ENCODE measurements around the gene ADAM11.
"Not testable (repeated sequence)": the region's sequence is repeated elsewhere in the genome, so short reads cannot be mapped to it uniquely, and the experiment has no call there.

ADAM11 gene

DNA sequence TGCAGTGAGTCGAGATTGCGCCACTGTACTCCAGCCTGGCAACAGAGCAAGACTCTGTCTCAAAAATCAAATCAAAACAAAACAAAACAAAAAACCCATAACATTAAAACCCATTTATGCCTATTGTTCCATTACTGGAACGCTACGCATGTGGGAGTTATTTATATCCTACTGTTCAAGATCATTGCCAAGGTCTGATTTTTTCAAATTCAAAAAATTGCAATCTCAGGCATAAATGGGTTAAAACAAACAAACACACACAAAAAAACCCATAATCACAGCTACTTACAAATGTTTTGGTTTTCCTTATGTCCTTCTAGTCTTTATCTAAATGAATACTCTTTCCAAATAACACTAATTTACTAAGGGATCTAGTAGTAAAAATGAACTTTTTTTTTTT lies 53.5 kb downstream of the ADAM11 start:
- no peak overlapping the region for H3K4me3 ChIP-seq (ENCODE audit: low read length)
- no peak for TF ChIP-seq ZNF274 (IDR thresholded peaks at IDR 0.05; ENCODE audit: low read depth, low read length)

- H3K4me3 ChIP-seq (ENCODE audit: low read length): not testable (repeated sequence)
Observed at GRCh38 chr17:44818508-44818907, 59.7 kb downstream of the ADAM11 start.

DNA sequence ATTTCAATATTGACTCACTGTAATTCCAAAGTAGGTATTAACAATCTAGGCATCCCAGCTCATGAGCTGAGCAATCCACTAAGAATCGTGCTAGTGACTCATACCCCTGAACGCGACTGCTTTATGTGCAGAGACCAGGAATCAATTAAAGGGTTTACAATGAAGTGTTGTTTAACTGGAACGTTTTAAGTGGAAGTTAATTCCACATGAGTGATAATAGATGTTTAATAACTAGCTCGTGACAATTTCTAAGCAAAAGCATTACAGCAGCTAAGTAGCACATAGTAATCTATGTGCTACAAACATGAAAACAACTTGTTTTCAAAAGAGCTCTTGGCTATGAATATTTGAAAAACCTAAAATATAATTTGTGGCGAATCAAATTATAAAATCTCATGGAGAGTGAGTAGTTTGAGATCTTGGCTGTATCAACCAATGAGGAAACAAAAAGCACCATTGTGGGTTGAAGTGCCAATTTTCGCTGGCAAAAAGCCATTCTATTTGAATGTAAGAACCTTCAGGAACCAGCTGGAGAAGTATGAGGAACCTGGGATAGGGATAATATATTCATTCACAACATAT lies 61.9 kb downstream of the ADAM11 start:
- TF ChIP-seq ZNF274 (IDR thresholded peaks at IDR 0.05; ENCODE audit: low read depth, low read length): no peak
- no peak overlapping the region for H3K4me3 ChIP-seq (ENCODE audit: low read length)

- not testable (repeated sequence) for H3K4me3 ChIP-seq (ENCODE audit: low read length)
Observed at GRCh38 chr17:44825236-44825635, 66.4 kb downstream of the ADAM11 start.

GRCh38 chr17:44826123-44826790 lies 67.5 kb downstream of the ADAM11 start:
- no peak for TF ChIP-seq ZNF274 (IDR thresholded peaks at IDR 0.05; ENCODE audit: low read depth, low read length)

DNA sequence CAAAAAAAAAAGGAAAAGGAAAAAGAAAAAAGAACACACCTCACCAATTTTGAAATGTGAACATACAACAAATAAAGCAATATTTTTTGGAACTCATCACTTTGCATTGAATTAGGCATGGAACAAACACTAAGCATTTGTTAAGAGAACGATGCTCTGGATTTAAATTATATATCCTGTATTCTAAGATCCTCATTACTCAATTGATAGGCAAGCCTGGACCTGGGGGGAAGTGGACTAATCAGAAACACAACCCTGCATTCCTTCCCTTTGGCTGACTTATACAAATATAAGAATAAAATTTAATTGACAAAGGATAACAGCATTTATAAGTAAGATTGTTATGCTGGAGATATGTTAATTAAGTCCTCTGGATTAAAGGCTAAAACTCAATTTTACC lies 69.1 kb downstream of the ADAM11 start:
- TF ChIP-seq ZNF274 (IDR thresholded peaks at IDR 0.05; ENCODE audit: low read depth, low read length): no peak
- H3K4me3 ChIP-seq (ENCODE audit: low read length): no peak overlapping the region; the same call in 1 of the 2 replicates

More at GRCh38 chr17:44826123-44826790, 67.5 kb downstream of the ADAM11 start:
- no peak overlapping the region for H3K4me3 ChIP-seq (ENCODE audit: low read length)

DNA sequence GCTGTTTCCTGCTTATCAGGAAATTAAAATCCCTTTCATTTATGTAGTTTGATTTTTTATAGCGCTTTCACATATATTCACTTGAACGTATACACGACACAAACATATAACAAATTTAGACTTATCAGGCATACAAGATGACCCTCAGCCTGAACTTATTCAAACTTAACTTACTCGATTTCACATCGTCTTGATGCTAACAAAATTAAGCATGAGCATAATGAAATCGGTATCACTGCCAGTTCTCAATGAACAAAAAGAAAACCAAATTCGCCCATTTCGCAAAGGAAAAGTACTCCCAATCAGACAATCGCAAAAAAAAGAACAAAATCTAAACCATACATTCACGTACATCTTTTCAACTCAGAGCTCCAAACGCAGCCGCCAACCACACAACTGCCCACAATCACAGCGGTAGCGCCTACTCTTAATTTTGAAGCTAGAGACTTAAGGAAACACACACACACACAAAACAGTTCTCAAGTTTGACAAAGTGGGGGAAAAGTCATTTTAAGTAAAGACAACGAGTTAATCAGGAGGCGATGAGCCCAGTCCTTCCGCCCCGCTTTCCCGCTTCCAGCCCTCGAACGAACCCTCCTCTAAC lies 70.2 kb downstream of the ADAM11 start:
- H3K4me3 ChIP-seq (ENCODE audit: low read length): peak overlapping the region; percentile 93
- no peak for TF ChIP-seq ZNF274 (IDR thresholded peaks at IDR 0.05; ENCODE audit: low read depth, low read length)

DNA sequence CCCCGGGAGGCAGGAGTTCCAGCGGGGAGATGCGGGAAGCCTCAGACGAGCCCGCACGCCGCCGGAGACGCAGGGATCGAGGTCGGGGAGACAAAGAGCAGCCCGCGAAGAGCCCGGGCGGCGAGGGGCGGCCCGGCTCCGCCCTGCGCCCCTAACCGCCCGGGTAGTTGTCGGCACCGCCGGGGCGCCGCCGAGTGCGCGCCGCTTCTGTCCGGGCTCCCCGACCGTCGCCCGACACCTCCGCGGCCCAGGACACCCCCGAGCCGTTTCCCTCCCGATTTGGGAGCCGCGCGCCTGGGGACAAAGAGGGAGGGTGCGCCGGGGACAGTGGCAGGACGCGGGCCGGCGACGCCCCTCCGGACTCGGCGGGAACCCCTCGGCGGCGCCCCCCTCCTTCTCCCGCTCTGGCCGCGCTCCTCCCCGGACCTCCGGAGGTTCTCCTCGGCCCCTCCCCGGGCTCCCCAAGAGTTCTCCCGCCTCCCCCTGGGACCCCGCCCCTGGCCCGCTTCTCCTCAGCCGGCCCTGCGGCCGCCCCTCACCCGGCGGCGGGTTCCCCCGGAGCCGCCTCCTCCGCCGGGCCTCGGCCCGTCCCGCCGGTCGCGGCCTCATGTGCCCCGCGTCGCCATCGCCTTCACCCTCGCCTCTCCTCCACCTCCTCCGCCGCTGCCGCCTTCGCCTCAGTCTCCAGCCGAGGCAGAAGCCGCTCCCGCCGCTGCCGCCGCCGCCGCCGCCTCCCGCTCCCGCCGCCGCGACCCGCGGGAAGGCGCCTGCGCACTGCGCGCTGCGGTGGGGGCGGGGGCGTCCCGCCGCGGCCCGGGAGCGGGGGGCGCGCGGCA lies 71.0 kb downstream of the ADAM11 start, which contains the start of gene GJC1:
TSS of gene GJC1 (minus strand) at position 765 of the 836 bp plus-strand sequence. CDS start 24,470 bp downstream, outside the sequence.
- TF ChIP-seq ZNF274 (IDR thresholded peaks at IDR 0.05; ENCODE audit: low read depth, low read length): no peak
- peak within 1 kb of the TSS; percentile 93 for H3K4me3 ChIP-seq (ENCODE audit: low read length)

GRCh38 chr17:44830359-44831288 lies 71.8 kb downstream of the ADAM11 start:
- H3K4me3 ChIP-seq (ENCODE audit: low read length): peak overlapping the region; percentile 93; the same call in 1 of the 2 replicates
- TF ChIP-seq ZNF274 (IDR thresholded peaks at IDR 0.05; ENCODE audit: low read depth, low read length): no peak

- H3K4me3 ChIP-seq (ENCODE audit: low read length): no peak overlapping the region
- no peak for TF ChIP-seq ZNF274 (IDR thresholded peaks at IDR 0.05; ENCODE audit: low read depth, low read length)
Observed at GRCh38 chr17:44831371-44831770, 72.6 kb downstream of the ADAM11 start.
